GM10266 (cell line): Measurements from ENCODE around the gene HPX.
A peak's percentile ranks its signal among the peaks of the same experiment; 100 is the strongest.

Experiments
- DNase-seq: peaks from one replicate; pipeline ENCODE4 v3.0.0; 2012; ENCODE audit errors: extremely low spot score
- TF ChIP-seq, protein P1 (sequence below): IDR thresholded peaks from 2 replicates; pipeline ENCODE4 v1.5.1; 2012; ENCODE audit warnings: mild to moderate bottlenecking, low read depth; ENCODE audit not compliant: control insufficient read depth, insufficient read depth; ENCODE audit errors: missing control alignments

The HPX gene

DNA sequence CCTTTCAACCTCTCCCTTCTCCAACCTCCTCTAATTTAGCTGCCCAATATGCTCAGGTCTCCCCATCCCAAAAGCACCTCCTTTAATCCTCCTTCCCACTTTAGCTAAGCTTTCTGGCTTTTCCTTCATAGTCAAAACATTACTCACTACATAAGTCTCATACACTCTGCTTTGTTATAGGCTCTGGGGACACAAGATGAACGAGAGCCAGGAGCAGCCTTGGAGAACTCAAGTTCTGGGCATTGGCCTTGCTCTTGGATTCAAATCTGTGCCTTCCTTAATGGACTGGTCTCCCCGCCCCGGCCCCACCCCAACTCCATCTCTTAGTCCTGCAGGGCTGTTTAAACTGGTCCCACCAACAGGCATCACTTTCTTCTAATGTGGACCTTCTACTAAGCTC lies 11.4 kb upstream of the HPX start:
- TF ChIP-seq, protein P1, sequence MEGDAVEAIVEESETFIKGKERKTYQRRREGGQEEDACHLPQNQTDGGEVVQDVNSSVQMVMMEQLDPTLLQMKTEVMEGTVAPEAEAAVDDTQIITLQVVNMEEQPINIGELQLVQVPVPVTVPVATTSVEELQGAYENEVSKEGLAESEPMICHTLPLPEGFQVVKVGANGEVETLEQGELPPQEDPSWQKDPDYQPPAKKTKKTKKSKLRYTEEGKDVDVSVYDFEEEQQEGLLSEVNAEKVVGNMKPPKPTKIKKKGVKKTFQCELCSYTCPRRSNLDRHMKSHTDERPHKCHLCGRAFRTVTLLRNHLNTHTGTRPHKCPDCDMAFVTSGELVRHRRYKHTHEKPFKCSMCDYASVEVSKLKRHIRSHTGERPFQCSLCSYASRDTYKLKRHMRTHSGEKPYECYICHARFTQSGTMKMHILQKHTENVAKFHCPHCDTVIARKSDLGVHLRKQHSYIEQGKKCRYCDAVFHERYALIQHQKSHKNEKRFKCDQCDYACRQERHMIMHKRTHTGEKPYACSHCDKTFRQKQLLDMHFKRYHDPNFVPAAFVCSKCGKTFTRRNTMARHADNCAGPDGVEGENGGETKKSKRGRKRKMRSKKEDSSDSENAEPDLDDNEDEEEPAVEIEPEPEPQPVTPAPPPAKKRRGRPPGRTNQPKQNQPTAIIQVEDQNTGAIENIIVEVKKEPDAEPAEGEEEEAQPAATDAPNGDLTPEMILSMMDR: no peak
- no peak for DNase-seq

DNA sequence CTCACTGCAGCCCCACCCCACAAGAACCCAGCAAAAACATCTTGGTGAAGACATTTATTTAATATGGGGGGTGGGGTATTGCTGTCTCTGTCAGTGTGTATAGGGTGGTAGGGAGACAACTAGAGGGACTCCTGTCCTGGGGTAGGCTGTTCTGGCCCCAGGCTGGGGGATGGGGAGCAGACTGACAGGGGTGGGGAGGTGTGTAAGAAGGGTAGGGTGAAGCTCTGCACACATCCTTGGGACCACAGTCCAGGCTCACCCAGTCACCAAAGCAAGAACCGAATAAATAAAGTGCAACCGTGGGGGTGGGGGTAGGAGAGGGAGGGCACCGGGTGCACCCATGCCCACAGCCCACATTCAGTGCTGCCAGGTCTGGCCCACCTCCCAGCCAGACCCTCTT lies 7.8 kb upstream of the HPX start:
- DNase-seq: no peak
- TF ChIP-seq, protein P1: no peak

DNA sequence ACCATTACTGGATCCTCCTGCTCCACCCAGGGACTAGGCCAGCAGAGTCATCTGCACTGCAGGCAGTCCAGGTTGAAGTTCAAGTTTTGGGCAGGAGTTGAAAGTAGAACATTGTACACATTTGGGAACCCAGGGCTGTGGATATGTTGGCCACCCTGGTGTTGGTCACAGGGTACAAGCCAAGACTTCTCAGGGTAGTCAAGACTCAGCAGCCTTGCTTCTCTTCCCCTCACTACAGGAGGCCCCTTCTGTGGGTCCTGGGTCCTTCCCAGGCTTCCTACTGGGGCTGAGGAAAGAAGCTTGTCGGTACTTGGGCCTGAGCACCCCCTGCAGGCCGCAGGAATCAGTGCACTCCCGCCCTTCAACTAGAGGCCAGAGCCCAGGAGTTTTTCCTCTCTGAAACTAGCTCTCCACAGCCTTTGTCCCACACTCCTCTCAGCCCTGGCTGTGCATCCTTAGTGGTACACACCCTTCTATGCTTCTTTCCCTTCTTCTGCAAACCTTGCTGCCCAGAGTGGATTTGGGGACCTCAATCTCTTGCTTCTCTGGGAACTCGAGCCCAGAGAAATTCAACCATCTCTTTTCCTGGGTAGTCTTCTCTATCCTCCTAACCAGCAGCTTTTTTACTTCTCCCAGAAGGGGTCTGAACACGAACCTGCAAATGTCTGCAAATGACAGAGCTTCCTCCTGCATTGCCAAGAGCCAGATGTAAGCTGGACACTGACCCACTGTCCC lies 2.6 kb upstream of the HPX start:
- peak; percentile 74 for DNase-seq
- TF ChIP-seq, protein P1: peak; percentile 83

DNA sequence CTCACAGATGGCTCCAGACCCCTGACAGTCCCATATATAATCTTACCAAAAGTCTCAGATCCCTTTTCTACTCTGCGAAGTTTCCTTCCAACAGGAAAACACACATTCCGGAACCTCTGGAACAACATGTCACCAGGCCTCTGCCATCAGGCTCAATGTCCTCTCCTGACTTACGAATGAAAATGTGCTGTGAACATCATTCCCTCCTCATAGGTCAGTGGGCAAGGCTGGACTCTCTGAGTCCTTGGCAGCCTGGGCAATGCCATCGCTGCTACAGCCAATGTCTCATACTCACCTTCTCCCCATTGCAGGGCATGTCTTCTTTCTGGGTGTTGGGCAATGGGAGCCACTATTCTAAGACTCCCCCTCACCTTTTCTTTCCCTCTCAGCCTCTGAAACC lies 1.7 kb upstream of the HPX start:
- no peak for DNase-seq
- TF ChIP-seq, protein P1: no peak

DNA sequence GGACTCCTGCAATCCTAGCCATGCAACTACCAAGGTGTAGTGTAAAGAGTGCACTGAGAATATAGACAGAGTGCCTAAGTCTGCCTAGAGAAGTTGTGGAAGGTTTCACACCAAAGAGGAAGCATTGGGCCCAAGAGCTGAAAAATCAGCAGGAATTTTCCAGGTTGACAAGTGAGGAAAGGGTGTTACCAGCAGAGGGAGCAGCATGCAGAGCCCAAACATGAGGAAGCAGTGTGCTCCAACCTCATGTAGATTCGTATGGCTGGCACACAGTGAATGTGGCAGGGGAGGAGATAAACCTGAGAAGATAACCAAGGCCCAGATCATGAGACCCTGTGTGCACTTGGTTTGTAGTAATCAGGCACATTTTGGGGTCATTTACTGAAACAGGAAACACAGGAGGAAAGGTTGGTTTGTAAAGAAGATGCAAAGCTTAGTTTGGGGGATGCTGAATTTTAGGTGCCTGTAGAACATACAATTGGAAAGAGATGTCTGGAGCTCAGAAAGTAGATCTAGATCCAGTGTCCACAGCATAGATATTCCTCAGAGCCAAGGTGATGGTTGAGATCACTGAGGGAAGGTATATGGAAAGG lies 1.7 kb downstream of the HPX start:
- TF ChIP-seq, protein P1: peak; percentile 57
- DNase-seq: no peak

DNA sequence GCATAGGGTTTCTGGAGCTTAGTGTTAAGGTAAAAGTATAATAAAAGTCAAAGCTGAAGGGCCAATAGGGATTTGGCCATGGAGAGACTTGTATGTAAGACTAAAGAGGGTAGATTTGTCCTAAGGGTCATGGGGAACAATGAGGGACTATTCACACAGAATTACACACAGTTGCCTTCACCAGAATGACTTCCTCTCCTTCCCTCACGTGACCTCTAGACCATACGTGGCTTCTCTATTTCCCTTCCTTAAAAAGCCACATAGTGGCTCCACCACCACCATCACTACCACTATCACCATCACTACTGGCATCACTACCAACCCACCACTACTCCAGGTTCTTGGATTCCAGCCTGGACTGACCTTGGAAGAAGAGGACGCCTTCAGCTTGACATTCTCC lies 2.8 kb downstream of the HPX start:
- TF ChIP-seq, protein P1: no peak
- DNase-seq: no peak

DNA sequence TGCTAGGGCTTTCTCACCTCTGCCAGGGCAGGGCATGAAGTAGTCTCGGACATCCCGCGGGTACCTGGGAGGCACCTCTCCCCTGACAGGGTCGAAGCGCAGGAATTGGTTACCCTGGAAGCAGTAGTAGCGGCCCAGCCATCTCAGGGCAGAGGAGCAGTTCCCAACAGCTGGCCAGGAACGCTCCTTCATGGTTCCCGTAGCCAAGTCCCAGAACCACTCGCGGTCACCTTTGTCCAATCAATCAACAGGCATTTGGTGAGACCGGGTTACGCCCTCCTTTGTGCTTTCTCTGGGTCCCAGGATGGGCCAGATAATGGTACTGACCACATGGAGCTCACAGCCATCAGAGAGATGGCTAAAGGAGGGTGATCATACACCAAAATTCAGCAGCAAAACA lies 3.4 kb downstream of the HPX start:
- no peak for DNase-seq
- TF ChIP-seq, protein P1: no peak
